Inflammatory macrophage treated with lipopolysaccharide for 4 hours (primary cell): ENCODE data around the gene NR6A1.

ENCODE experiments used
- DNase-seq: peaks from one replicate; pipeline ENCODE4 v3.0.0-alpha.2; 2020

Gene NR6A1

GRCh38 chr9:124795881-124796431 lies 24.8 kb upstream of the NR6A1 start:
- no peak for DNase-seq

DNA sequence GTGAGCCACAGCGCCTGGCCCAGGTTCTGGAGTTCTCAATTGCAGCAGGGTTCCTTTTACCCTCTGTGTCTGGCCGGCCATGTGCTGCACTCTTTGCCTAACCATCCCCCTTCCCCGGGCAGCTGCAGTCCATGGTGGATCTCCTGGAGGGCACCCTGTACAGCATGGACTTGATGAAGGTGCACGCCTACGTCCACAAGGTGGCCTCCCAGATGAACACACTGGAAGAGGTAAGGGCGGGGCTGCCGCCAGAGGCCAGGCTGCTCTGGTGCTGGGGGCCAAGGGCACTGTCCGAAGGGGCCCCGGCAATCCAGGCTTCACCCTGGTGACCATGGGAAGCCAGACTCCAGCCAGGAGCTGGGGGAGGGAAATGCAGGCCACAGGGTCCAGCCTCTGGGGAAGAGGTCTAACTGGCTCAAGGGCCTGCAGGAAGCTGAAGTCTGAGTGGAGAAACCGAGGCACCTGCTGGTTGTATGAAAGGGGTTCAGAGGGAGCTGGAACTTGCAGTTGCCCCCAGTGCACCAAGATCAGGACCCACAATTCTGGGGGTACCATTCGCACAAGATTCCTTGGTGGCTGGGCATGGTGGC lies 23.9 kb upstream of the NR6A1 start:
- DNase-seq, result no peak

DNA sequence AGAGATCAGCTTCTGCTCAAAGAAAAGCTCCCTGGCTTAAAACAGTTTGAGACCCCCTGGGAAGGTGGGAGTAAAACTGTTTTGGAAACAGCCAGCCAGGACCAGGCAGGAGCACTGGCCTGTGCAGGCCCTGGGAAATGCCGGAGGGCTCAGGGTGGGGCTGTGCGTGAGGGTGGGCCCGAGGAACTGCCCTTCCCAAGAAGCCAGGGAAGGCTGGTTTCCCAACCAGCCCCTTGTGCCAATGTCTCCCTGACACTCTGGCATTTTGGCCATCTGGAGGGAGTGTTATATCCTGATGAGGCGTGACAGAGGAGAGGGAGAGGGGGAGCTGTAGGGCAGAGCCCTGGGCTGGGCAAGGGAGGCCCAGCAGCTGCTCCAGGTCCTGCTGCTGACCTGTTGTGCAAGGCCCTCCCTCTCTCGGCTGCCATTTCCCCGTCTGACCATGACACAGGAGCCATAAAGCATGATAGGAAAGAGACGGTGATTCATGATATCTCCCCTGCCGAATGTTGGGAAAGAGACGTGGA lies 22.0 kb upstream of the NR6A1 start:
- no peak for DNase-seq

DNA sequence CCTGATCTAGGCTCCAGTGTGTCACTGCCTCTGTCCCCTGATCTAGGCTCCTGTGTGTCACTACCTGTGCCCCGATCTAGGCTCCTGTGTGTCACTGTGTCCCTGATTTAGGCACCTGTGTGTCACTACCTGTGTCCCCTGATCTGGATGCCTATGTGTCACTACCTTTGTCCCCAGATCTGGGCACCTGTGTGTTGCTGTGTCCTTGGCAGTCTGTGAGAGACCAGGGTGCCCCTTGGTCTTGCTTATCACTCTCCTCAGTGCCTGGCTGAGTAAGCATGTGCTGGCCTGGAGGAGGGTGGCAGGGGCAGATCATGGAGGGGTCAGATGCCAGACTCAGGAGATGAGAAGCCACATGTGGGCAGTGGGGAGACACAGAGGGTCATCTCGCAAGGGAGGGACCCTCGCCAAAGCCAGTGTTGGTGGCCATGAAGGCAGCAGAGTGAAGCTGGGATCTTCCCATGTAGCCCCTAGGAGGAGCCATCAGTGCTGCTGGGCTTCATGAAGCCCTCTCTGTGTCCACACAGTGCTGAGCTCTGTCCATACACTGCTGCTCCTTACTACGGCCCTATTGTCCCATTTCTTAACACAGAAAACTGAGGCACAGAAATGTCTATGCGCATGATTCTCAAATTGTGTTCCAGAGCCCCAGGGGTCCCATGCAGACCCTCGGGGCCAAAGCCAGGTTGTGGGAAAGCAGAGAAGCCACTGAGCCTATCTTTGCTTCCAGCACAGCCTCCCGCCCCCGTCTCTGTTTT lies 21.3 kb upstream of the NR6A1 start:
- DNase-seq, result no peak

GRCh38 chr9:124790801-124791505 lies 19.8 kb upstream of the NR6A1 start:
- no peak for DNase-seq

DNA sequence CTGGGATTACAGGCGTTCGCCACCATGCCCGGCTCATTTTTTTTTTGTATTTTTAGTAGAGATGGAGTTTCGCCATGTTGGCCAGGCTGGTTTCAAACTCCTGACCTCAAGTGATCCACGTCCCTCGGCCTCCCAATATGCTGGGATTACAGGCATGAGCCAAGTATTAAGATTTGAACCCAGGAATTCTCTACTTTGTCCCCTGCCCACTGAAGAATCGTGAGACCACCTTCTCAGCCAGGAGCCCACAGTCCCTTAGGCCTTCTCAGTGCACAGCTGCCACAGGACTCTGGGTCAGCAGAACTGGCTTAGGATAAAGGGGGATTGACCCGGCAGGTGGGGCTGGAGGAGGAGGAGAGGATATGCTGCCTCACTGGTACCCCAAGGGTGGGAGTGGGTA lies 19.2 kb upstream of the NR6A1 start:
- no peak for DNase-seq

DNA sequence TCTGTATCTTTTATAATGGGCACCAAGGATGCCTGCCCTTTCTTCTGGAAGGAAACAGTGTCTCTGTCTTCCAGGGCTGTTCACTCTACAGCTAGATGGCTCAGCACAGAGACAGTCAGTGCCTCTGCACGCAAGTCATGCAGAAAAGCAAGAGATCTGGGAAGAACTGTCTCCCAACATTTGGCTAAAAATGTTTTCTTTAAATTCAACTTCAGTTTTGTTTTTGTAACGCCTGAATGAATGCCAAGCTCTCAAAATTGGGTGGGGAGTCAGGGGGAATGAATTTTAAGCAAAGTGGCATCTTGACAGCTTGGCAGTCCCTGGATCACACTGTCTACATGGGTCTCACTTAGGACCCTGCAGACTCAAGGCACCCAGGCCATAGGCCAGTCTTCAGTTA lies 18.4 kb upstream of the NR6A1 start:
- no peak for DNase-seq

DNA sequence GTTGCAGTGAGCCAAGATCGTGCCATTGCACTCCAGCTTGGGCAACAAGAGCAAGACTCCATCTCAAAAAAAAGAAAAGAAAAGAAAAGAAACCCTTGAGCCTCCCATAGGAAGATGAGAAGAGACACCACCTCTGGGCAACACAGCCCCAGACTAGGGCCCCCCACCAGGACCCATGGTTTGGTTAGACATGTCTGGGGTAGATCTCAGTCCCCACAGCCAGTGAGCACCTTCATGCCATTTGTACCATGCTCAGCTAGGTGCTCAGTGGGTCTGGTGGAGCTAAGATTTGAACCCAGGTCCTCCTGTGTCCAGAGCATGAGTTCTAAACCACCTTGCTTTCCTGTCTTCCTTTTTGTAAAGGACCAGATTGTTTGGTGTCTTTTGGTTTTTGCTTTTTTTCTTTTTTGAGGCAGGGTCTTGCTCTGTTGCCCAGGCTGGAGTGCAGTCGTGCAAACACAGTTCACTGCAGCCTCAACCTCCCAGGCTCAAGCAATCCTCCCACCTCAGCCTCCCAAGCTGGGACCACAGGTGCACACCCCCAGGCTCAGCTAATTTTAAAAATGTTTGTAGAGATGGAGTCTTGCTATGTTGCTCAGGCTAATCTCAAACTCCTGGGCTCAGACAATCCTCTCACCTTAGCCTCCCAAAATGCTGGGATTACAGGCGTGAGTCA lies 17.6 kb upstream of the NR6A1 start:
- DNase-seq, result no peak

- DNase-seq, result no peak
Observed at GRCh38 chr9:124786881-124787573, 15.9 kb upstream of the NR6A1 start.

DNA sequence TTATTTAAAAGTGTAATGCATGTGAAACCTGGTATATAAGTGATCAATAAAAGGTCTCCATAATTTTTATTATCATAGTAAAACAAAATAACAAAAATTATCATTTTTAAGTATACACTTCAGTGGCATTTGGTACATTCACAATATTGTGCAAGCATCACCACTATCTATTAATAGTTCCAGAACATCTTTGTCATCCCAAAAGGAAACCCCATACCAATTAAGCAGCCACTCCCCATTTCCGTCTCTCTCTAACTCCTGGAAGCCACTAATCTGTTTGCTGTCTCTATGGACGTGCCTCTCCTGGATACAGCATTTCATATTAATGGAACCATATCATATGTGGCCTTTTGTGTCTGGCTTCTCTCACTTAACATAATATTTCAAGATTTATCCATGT lies 13.4 kb upstream of the NR6A1 start:
- peak; percentile 13 for DNase-seq

DNA sequence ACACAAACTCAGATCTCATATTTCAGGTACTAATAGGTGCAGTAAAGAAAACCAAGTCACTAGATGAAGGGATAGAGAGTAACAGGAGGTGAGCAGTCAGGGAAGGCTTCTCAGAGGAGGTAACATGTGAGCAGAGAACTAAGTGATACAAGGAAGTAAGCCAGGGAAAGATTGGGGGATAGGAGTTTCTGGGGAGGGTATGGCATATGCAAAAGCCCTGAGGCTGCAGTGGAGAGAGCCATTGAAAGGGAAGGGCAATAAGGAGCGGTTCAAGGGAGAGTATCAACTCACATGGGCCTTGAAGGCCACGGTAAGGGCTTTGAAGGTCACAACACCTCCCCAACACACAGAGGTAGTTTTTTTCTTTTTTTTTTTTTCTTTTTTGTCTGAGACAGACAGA lies 12.7 kb upstream of the NR6A1 start:
- no peak for DNase-seq

- DNase-seq, result no peak
Observed at GRCh38 chr9:124782661-124783574, 11.8 kb upstream of the NR6A1 start.

GRCh38 chr9:124781967-124782660 lies 11.0 kb upstream of the NR6A1 start:
- no peak for DNase-seq

- no peak for DNase-seq
Observed at GRCh38 chr9:124780757-124781151, 9.6 kb upstream of the NR6A1 start.

DNA sequence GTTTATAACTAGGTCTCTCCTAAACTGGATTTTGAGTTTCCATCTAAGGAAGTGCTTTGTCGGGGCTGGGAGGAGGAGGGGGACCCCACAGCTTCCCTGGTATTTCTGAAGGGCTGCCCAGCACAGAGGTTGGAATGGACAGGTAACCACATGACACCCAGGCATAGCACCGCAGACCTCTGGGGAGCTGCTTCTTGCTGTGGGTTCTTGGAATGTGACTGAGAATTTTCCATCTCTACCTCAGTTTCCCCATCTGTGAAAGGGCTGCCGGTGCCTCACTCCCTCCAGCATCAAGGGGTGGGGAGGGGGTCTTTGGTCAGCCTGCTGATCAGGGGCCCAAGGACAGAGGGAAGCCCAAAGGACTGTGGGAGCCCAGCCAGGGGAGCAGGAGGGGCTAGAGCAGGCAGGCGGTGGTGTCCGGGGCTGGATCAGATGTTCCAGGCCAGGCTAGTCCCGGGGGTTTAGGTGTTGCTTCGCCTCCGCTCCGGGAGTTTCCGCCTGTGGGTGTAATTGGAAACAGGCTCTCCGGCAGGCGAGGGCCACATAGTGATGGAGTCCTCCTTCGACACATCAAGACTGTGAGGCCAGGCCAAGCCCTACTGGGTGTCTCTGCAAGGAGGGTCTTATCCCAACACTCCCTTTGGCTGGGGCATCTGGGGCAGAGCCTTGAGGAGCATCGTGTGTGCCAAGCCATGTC lies 9.1 kb upstream of the NR6A1 start:
- no peak for DNase-seq

- no peak for DNase-seq
Observed at GRCh38 chr9:124779368-124780059, 8.4 kb upstream of the NR6A1 start.

GRCh38 chr9:124778575-124779367 lies 7.7 kb upstream of the NR6A1 start:
- DNase-seq, result no peak

GRCh38 chr9:124776954-124777648 lies 6.0 kb upstream of the NR6A1 start, which contains the start of gene OLFML2A:
Gene OLFML2A, plus strand, starts transcription at chr9:124777133. Its CDS starts 138 bp downstream, at chr9:124777271.
- peak; percentile 18 for DNase-seq
